Ascending aorta (tissue), 2 donors: ENCODE data around the gene STXBP6. TPM values are rescaled to one million over a fixed set of nuclear protein-coding genes. Genes with fewer than 3 reads are reported as not detected.
"Not testable (repeated sequence)": the region's sequence is repeated elsewhere in the genome, so short reads cannot be mapped to it uniquely, and the experiment has no call there.

Experiments used
- DNase-seq, 2 donors: peaks; one replicate each; pipeline ENCODE4 v3.0.0-alpha.2; 2019; ENCODE audit warnings: low spot score in 2 of 2
- H3K27ac ChIP-seq, 2 donors: fragments of 200-600 bp; sonication (generic); one replicate each; pipeline ENCODE4 v1.5.1; 2016 to 2017; ENCODE audit warnings: mild to moderate bottlenecking in 1 of 2
- H3K27me3 ChIP-seq: fragments of 200-600 bp; sonication (generic); one replicate; pipeline ENCODE4 v1.5.1; 2017
- H3K36me3 ChIP-seq, 2 donors: fragments of 200-600 bp; sonication (generic); one replicate each; pipeline ENCODE4 v1.5.1; 2016
- H3K4me1 ChIP-seq, 2 donors: fragments of 200-600 bp; sonication (generic); one replicate each; pipeline ENCODE4 v1.5.1; 2016 to 2017; ENCODE audit warnings: mild to moderate bottlenecking in 1 of 2
- H3K4me3 ChIP-seq, 2 donors: fragments of 200-600 bp; sonication (generic); one replicate each; pipeline ENCODE4 v1.5.1; 2016 to 2017; ENCODE audit warnings: mild to moderate bottlenecking in 1 of 2
- H3K9me3 ChIP-seq, 2 donors: fragments of 200-600 bp; sonication (generic); one replicate each; pipeline ENCODE4 v1.5.1; 2016
- intact Hi-C: fragments of 100-400 bp; cut with DNase I; formaldehyde crosslinking; loops from one replicate; pipeline ENCODE4 v1.15.1; 2023
- total RNA-seq: library from RNA; depleted of rRNA; stranded (reverse); fragments of >200 nt; gene quantifications from one replicate; pipeline ENCODE4 v1.1.0, GENCODE V29; 2016
- TF ChIP-seq, protein P1 (sequence below), 3 experiments: fragments of 200-600 bp in 2 of 3; fragments of 450-650 bp in 1 of 3; sonication (generic) in 2 of 3; IDR thresholded peaks; one replicate each; pipeline ENCODE4 v1.5.1; 2016 to 2019; ENCODE audit warnings: antibody characterized with exemption in 3 of 3, mild to moderate bottlenecking in 1 of 3, moderate library complexity in 1 of 3

The STXBP6 gene
- total RNA-seq, 1 donor from 2014 or later, result 0.21 TPM

DNA sequence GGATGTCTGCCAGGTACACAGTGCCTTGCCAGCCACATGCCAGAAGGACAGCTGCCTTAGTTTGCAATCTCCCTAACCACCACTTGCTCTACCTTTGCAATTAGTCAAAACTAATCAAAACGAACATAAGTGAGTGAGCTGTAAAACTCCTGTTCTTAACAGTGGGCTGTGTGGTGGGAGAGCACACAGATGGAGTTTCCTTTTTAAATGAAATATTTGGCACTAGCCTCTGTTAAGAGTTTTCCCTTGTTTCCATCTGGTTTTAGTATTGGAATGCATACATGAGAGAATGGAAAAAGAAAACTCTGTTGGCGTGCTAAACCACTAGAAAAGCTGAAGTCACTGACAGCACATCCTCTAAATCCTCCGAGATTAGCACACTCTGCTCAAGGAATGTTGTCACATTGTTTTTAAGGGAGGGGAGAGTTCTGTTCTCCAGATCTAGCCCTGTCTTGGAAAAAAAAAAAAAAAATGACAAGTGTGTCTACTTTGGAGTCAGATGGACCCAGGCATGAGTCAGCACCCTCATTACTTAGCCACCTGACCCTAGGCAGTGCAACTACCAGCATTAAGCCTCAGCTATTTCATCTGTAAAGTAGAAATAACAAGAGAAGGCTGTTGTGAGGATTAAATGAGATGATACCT, 83.9 kb downstream of the STXBP6 start:
- Histone ChIP-seq H3K9me3 (no peaks in the 10 kb centered on the region), H3K36me3 (no peaks in the 10 kb centered on the region), H3K27me3 (no peaks in the 10 kb centered on the region), H3K4me3 (no peak overlapping the region), H3K4me1 (peaks cover 0 to 4% of the 10 kb centered on the region in 2 donors), H3K27ac (peak overlapping the region; percentile 22 to 31)
- intact Hi-C loops, result no loop called here
- TF ChIP-seq, protein P1, sequence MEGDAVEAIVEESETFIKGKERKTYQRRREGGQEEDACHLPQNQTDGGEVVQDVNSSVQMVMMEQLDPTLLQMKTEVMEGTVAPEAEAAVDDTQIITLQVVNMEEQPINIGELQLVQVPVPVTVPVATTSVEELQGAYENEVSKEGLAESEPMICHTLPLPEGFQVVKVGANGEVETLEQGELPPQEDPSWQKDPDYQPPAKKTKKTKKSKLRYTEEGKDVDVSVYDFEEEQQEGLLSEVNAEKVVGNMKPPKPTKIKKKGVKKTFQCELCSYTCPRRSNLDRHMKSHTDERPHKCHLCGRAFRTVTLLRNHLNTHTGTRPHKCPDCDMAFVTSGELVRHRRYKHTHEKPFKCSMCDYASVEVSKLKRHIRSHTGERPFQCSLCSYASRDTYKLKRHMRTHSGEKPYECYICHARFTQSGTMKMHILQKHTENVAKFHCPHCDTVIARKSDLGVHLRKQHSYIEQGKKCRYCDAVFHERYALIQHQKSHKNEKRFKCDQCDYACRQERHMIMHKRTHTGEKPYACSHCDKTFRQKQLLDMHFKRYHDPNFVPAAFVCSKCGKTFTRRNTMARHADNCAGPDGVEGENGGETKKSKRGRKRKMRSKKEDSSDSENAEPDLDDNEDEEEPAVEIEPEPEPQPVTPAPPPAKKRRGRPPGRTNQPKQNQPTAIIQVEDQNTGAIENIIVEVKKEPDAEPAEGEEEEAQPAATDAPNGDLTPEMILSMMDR (IDR thresholded peaks at IDR 0.05), result no peak
- no peak for DNase-seq

DNA sequence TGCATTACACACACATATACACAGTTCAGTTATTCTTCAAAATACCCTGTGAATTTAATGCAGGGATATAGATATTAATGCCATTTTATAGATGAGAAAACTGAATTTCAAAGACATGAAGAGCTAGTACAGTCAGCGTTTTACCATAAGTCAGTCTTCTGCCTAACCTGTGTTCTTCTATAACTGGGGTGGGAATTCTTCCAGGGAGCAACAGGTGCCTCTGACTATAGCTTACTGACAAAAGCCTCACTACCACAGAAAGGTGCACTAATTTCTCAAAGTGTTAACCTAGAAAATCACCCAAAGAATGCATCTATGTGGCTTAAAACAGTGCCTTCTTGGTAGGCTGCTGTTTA, 84.4 kb downstream of the STXBP6 start:
- Histone ChIP-seq H3K27ac (peak overlapping the region in 1 of 2 donors; percentile 31), H3K36me3 (no peaks in the 10 kb centered on the region), H3K27me3 (no peaks in the 10 kb centered on the region), H3K9me3 (no peaks in the 10 kb centered on the region), H3K4me1 (peaks cover 0 to 4% of the 10 kb centered on the region in 2 donors), H3K4me3 (no peak overlapping the region)
- intact Hi-C loops, result no loop called here
- DNase-seq, result no peak
- TF ChIP-seq, protein P1 (IDR thresholded peaks at IDR 0.05), result no peak

- Histone ChIP-seq H3K27ac (no peak overlapping the region), H3K4me1 (peaks cover 0 to 4% of the 10 kb centered on the region in 2 donors), H3K27me3 (no peaks in the 10 kb centered on the region), H3K9me3 (no peaks in the 10 kb centered on the region), H3K36me3 (no peaks in the 10 kb centered on the region), H3K4me3 (no peak overlapping the region)
- intact Hi-C loops, result no loop called here
- DNase-seq, result no peak
- TF ChIP-seq, protein P1 (IDR thresholded peaks at IDR 0.05), result no peak
Measured at GRCh38 chr14:24964591-24964990, 85.4 kb downstream of the STXBP6 start.

GRCh38 chr14:24964048-24964447, 85.9 kb downstream of the STXBP6 start:
- H3K4me1 ChIP-seq, result peaks cover 0 to 4% of the 10 kb centered on the region in 2 donors
- no peaks in the 10 kb centered on the region for H3K9me3 ChIP-seq
- intact Hi-C loops, result no loop called here
- no peak overlapping the region for H3K4me3 ChIP-seq
- TF ChIP-seq, protein P1 (IDR thresholded peaks at IDR 0.05), result no peak
- H3K27ac ChIP-seq, result no peak overlapping the region
- H3K36me3 ChIP-seq, result no peaks in the 10 kb centered on the region
- H3K27me3 ChIP-seq, result no peaks in the 10 kb centered on the region
- DNase-seq, result no peak

GRCh38 chr14:24962118-24962517, 87.8 kb downstream of the STXBP6 start:
- intact Hi-C loops, H3K4me1 ChIP-seq, H3K27ac ChIP-seq: not testable (repeated sequence)

GRCh38 chr14:24960816-24961215, 89.1 kb downstream of the STXBP6 start:
- no peak for DNase-seq
- Histone ChIP-seq H3K9me3 (no peaks in the 10 kb centered on the region), H3K4me1 (peaks cover 4% of the 10 kb centered on the region in 2 donors), H3K27ac (no peak overlapping the region), H3K36me3 (no peaks in the 10 kb centered on the region), H3K27me3 (no peaks in the 10 kb centered on the region), H3K4me3 (no peak overlapping the region)
- TF ChIP-seq, protein P1 (IDR thresholded peaks at IDR 0.05), result no peak
- intact Hi-C loops, result no loop called here

More at GRCh38 chr14:24962118-24962517, 87.8 kb downstream of the STXBP6 start:
- H3K4me3 ChIP-seq, DNase-seq, H3K36me3 ChIP-seq, H3K9me3 ChIP-seq, H3K27me3 ChIP-seq: not testable (repeated sequence)
